T-helper 1 cell treated with Interleukin-12 subunit alpha and Interleukin-12 subunit beta and Interleukin-4 antibody, amounts not matched to agents 30 ng/mL and 1 ng/mL, for 36 hours (primary cell): ENCODE data around the gene ANGEL2. TPM values are rescaled to one million over a fixed set of nuclear protein-coding genes. Genes with fewer than 3 reads are reported as not detected.
"Not testable (repeated sequence)": the region's sequence is repeated elsewhere in the genome, so short reads cannot be mapped to it uniquely, and the experiment has no call there.

ENCODE experiments used
- intact Hi-C: fragments of 100-400 bp; cut with micrococcal nuclease; formaldehyde crosslinking; loops from one replicate; pipeline ENCODE4 v1.15.1; 2024
- total RNA-seq: library from RNA; stranded (reverse); gene quantifications from 2 replicates; pipeline ENCODE4 v1.2.3, GENCODE V29; 2022

The ANGEL2 gene
- 51.5 and 52.6 TPM in 2 replicates for total RNA-seq

DNA sequence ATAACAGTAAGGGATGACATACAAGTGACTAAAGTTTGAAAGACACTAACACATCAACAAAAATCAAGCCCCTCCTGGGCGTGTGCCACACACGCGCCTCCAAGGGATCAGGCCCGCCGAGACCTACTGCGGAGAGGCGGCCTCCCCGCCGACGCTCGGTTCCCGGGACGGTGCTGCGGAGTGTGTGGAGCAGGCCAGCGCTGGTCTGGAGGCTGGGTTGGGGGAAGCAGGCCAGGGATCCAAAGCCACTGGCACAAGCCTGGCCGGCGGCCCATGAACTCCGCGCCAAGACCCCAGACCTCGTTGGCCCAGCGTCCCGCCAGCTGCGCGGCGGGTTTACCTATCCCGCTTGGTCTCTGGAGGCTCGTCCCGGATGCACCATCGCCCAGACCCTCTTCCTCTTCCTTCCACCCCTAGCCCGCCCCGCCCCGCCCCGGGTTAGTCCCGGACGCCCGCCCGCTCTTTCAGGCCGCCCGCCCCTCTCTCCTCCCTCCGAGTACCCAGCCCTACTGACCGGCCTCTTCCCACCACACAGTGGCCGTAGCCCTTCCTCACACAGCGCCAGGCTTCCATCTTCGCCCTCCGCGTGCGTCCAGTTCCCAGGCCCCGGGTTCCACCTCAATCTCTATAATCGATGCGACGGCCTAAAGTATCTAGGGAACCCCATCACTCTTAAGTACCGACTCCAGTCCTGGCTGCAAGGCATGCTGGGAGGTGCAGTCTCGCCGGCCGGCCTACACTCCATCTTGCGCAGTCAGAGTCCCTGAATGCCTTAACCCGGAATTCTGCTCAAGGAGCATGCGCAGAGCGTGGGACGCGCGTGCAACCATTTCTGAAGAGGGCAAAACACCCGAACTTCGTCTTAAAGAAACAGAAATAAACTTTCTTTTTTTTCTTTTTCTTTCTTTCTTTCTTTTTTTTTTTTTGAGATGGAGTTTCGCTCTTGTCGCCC is at the start of gene ANGEL2:
Gene ANGEL2 (minus strand): TSS at position 769 of the 952 bp plus-strand sequence. CDS start 196 bp downstream, at position 573.
- intact Hi-C loops = loop anchor here (1.0 to 10.0 kb wide), 18 partner anchors 20 to 1755 kb away; partner anchors contain the start of genes ATF3, CENPF, DTL and FLVCR1

- intact Hi-C loops = no loop called here
Observed at GRCh38 chr1:213061263-213061662, 45.6 kb upstream of the ANGEL2 start.

DNA sequence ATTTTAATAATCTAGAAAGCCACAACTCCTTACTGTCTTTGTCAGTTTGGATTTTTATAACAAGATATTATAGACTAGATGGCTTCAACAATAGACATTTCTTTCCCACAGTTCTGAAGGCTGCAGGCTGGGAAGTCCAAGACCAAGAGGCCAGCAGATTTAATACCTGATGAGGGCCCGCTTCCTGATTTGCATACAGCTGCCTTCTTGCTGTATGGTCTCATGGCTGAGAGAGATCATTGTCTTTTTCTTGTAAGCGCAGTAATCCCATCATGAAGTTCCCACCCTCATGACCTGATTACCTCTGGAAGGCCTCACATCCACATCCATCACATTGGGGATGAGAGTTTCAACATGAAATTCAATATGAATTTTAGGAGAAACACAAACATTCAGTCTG is 45.2 kb upstream of the ANGEL2 start:
- intact Hi-C loops = no loop called here

GRCh38 chr1:213057264-213058059 is 41.8 kb upstream of the ANGEL2 start:
- intact Hi-C loops = no loop called here

- intact Hi-C loops = no loop called here
Observed at GRCh38 chr1:213055767-213056166, 40.1 kb upstream of the ANGEL2 start.

DNA sequence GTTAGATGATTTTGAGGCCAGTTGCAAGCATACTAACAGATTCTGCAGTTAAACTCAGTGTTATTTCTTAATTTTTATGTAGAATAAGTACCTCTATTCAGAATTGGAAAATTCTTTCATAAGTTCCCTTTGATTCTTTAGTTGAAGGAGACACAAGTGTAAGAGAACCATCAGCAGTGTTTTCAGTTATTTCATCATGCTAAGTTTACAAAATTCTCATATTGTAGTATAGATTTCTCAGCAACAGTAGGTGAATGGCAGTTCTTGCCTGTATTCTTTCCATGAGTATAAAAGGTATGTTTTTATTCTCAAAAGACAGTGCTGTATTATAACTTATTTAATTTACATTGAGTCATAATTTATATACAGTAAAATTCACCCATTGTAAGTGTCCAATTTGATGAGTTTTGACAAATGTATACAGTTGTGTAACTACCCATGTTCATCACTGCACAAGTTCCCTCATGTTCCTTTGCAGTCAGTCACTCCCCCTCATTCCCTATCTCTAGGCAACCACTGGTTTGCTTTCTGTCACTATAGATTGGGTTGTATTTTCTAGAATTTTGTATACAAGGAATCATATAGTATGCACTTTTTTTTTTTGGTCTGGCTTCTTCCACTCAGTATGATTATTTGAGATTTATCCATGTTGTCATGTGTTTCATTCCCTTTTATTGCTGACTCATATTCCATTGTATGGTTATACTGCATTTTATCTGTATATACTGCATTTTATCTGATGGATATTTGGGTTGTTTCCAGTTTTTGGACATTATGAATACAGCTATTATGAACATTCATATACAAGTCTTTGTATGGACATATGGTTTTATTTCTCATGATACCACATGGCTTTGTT is 39.3 kb upstream of the ANGEL2 start:
- intact Hi-C loops = loop anchor here (5.0 kb wide), 1 partner anchor 1227 kb away; the partner anchor contains the start of gene SMYD2

GRCh38 chr1:213054142-213054541 is 38.5 kb upstream of the ANGEL2 start:
- intact Hi-C loops = loop anchor here (5.0 kb wide), 1 partner anchor 1228 kb away; the partner anchor contains the start of gene SMYD2

DNA sequence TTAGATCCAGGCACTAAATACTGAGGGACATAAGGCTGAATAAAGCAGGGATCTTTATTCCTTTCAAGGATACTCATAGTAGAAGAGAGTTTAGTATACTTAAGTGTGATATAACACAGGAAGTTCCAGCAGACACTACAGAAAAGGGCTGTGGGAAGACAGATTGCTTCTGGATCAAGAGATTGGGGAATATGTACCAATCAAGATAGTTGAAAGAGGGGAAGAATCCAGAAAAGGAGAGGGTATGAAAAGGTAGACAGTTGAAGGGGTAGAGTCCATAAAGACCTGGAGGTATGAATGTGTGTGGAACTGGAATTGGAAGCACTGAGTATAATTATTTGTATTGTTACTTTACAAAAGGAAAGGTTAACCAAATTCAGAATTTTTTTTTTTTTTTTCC is 37.8 kb upstream of the ANGEL2 start:
- intact Hi-C loops = loop anchor here (5.0 kb wide), 1 partner anchor 1229 kb away; the partner anchor contains the start of gene SMYD2

DNA sequence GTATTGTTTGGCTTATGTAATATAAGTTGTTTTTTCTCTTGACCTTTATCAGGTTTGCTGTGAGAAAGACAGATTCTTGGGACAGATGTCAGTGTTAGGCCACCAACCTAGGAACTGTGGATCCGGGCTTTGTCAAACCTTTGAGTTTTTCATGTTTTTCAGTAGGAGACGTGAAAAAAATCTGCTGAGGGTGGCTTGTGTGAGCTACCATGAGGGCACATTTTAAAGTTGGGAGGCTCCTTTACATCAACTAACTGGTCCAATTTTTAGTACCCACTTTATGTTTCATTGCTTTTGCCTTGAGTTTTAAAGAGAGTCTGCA is 36.2 kb upstream of the ANGEL2 start:
- intact Hi-C loops = loop anchor here (1.0 to 5.0 kb wide), 8 partner anchors 18 to 1230 kb away; partner anchors contain the start of genes ANGEL2, DTL, FLVCR1 and INTS7

DNA sequence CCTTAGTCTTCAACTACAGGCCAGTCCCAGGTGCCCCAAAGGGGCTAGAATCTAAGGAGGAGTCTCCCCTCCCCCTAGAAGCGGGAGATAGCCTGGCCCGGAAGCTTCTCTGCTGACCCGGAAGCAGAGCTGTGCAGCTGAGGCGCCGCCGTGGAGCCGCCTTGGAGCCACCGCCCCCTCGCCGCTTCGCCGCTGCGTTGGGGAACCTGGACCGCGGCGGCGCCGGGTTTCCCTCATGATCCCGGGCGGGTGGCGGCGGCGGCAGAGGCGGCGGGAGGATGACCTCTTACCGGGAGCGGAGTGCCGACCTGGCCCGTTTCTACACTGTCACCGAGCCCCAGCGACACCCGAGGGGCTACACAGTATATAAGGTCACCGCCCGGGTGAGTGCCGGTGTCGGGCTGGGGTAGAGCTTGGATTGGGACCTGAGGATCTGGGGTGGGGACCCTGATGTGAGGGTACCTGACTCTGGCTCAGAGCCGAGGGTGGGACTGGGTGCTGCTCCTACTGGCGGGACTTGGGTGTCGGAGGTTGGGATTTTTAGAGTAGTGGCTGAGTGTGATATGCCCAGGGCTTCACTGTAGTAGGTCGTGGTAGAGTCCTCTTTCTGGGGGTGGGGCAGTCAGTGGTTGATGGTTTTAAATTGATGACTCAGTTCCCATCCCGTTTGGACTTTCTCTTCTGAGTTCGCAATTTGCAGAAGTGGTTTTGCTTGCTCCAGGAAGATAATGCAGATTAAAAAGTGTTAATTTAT is 35.6 kb upstream of the ANGEL2 start, which contains the start of gene RPS6KC1:
Gene RPS6KC1 (plus strand): TSS at position 115 of the 754 bp plus-strand sequence. CDS start 164 bp downstream, at position 279.
- intact Hi-C loops = loop anchor here (1.0 to 5.0 kb wide), 8 partner anchors 19 to 1231 kb away; partner anchors contain the start of genes ANGEL2, DTL, FLVCR1 and INTS7

DNA sequence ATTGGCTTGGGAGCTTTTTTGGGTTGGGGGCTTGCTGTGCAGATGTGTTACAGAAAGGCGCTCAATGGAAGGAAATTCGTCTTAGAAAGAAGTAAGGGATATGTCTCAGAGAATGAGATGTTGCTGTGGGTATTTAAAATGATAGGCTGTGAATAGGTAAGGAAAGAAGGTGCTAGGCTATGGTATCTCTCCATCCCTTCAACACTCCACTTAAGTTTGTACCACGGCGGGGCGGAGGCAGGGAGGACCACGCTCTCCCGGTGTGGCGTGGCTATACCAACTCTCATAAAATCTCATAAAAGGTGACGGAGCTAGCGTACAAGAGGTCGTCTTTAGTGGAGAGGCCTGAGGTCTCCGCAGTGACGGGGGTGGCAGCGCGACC is 35.1 kb upstream of the ANGEL2 start:
- intact Hi-C loops = loop anchor here (1.0 to 5.0 kb wide), 8 partner anchors 20 to 1232 kb away; partner anchors contain the start of genes ANGEL2, DTL, FLVCR1 and INTS7

GRCh38 chr1:213049232-213049631 is 33.6 kb upstream of the ANGEL2 start:
- intact Hi-C loops = no loop called here

DNA sequence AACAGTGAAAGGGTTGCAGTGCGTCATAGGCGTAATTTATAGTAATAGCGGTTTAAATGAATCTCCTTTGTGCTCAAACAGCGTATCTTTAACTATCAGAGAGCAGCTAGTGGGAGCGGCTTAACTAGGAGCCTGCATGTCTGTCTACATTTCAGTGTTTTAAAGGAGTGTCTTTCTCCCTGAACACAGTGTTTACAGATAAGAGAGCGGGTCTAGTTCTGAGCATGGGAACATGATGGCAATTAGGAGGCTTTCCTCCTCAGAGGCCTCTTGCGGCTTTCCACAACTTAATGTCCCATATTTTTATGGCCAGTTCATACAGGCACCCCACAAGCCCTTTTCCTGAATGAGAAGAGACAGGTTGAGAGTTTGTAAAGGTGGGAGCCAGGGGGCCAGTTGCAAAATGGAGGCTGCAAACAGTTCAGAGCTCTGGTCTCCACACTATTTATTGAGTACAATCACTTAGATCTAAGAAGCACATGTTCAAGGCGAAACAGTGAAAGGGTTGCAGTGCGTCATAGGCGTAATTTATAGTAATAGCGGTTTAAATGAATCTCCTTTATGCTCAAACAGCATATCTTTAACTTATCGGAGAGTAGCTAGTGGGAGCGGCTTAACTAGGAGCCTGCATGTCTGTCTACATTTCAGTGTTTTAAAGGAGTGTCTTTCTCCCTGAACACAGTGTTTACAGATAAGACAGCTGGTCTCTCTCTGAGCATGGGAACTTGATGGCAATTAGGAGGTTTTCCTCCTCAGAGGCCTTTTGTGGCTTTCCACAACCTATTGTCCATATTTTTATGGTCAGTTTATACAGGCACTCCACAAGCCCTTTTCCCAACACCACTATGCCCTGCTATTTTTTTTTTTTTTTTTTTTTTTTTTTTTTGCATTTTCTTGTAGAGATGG is 29.9 kb upstream of the ANGEL2 start:
- intact Hi-C loops = not testable (repeated sequence)

DNA sequence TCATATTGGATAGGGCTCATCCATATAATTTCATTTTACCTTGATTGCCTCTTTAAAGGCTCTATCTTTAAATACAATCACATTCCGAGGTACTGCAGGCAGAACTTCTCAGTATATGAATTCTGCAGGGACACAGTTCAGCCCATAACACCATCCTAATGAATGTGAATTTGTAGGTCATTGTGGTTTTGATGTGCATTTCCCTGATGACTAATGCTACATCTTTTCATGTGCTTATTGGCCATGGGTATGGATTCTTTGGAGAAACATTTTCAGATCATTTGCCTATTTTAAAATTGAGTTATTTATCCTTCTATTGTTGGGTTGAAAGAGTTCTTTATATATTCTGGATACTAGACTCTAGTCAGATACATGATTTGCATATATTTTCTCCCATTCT is 25.8 kb upstream of the ANGEL2 start:
- intact Hi-C loops = no loop called here

GRCh38 chr1:213035573-213035972 is 19.9 kb upstream of the ANGEL2 start:
- intact Hi-C loops = no loop called here

- intact Hi-C loops = no loop called here
Observed at GRCh38 chr1:213034713-213035112, 19.0 kb upstream of the ANGEL2 start.

GRCh38 chr1:213032651-213033050 is 17.0 kb upstream of the ANGEL2 start:
- intact Hi-C loops = no loop called here

DNA sequence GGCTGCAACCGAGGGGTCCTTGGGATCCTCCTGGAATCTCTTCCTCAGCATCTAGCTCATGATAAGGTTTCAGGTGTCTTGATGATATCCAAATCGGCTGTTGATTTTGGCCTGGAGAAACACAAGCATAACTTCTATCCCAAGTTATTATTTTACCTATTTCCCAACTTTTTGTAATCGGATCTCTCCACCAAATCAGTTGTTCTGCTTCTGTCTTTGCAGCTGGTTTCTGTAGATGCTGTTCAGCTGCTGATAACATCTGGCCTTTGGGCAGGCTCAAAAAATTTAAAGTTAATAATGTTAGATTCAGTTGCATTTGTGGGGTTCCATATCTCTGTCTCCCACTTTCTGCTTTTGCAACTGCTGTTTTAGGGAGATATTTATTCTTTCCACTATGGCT is 11.4 kb upstream of the ANGEL2 start:
- intact Hi-C loops = not testable (repeated sequence)

DNA sequence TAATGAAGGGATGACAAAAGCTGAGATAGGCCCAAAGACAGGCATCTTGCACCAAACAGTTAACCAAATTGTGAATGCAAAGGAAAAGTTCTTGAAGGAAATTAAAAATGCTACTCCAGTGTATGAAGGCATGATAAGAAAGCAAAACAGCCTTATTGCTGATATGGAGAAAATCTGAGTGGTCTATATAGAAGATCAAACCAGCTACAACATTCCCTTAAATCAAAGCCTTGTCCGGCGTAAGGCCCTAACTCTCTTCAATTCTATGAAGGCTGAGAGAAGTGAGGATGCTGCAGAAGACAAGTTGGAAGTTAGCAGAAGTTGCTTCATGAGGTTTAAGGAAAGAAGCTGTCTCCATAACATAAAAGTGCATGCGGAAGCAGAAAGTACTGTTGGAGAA is 4.3 kb upstream of the ANGEL2 start:
- intact Hi-C loops = no loop called here
